Ramos (cell line): ENCODE results near the gene METTL21C.

ENCODE experiments used
- in situ Hi-C: fragments of 300-500 bp; cut with MboI; formaldehyde crosslinking; loops from one replicate; pipeline ENCODE4 v1.14.3; 2022; ENCODE audit warnings: low sequenced_read_pairs; ENCODE audit not compliant: unreplicated experiment

Gene METTL21C

GRCh38 chr13:102698649-102698980 is 3.8 kb upstream of the METTL21C start:
- in situ Hi-C loops = no loop called here

- in situ Hi-C loops = no loop called here
These were observed 3.2 kb upstream of the METTL21C start for GRCh38 chr13:102697929-102698648.

GRCh38 chr13:102697264-102697663 is 2.4 kb upstream of the METTL21C start:
- in situ Hi-C loops = no loop called here

- in situ Hi-C loops = no loop called here
These were observed 1.6 kb upstream of the METTL21C start for GRCh38 chr13:102696465-102696864.

- in situ Hi-C loops = no loop called here
These were observed 1.1 kb downstream of the METTL21C start for GRCh38 chr13:102693776-102694175.

- in situ Hi-C loops = no loop called here
These were observed 1.6 kb downstream of the METTL21C start for GRCh38 chr13:102693250-102693649.

DNA sequence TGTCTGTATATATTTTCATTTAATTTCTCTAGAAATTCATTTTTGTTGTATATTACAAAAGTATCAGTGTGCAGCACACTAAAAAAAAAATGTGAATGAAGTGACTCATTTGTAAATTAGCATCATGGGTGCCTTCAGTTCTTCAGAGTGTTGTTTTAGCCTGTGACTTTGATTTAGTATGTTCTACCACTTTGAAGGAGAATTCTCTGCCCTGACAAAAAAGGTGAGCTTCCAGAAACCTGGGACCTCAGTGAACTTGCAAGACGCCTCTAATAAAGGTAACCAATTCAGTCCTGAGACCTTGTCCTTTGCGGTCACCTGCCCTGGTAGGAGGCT is 2.4 kb downstream of the METTL21C start:
- in situ Hi-C loops = no loop called here

- in situ Hi-C loops = no loop called here
These were observed 4.0 kb downstream of the METTL21C start for GRCh38 chr13:102690883-102691282.

DNA sequence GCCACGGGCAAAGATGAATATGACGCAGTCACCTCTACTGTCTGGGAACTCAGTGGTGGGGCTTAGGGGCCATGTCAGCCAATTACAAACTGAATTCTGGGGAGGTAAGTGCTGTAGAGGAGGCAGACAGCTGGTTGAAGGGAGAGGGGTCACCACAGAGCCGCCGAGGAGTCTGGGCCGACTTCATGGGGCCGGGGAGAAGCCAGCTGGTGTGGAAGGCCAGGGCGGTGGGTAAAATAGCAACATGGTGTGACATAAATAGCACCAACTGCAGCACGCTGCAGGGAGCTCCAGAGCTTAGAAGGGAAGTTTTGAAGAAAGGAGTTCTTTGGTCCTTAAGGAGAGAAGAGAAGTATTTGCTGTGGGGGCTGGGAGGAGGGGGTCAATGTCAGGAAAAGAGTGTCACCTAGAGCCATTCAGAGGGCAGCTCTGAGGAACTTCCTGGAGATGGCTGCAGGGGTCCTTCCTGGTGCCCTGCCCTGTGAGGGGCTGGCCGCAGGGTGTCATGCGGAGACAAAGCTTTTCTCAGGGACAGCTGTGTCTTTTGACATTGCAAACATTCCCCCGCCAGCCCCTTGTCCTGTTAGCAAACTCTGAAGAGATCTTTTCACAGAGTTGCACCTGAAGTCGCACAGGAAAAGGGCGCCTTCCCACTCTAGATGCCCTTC is 6.4 kb downstream of the METTL21C start:
- in situ Hi-C loops = no loop called here

DNA sequence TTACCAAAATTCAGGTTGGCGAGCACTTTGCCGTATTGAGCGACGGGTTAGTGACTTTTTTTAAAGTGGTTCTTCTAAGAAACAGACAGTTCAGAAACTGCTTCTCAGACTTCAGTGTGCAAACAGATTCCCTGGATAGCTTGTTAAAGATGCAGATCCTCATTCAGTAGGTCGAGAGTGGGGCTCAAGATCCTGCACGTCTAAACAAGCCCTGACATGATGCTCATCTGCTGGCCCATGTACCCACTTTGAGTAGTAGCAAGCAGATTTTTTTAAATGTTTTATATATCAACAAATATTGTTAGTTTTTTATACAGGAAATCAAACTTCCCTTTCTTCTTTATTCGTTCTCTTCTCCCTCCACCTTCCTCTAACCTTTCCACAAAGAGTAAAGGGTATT is 7.3 kb downstream of the METTL21C start:
- in situ Hi-C loops = no loop called here

- in situ Hi-C loops = no loop called here
These were observed 8.8 kb downstream of the METTL21C start for GRCh38 chr13:102686024-102686423.

GRCh38 chr13:102683637-102684036 is 11.2 kb downstream of the METTL21C start:
- in situ Hi-C loops = no loop called here

GRCh38 chr13:102682727-102683126 is 12.1 kb downstream of the METTL21C start:
- in situ Hi-C loops = no loop called here

- in situ Hi-C loops = no loop called here
These were observed 12.6 kb downstream of the METTL21C start for GRCh38 chr13:102682211-102682610.

DNA sequence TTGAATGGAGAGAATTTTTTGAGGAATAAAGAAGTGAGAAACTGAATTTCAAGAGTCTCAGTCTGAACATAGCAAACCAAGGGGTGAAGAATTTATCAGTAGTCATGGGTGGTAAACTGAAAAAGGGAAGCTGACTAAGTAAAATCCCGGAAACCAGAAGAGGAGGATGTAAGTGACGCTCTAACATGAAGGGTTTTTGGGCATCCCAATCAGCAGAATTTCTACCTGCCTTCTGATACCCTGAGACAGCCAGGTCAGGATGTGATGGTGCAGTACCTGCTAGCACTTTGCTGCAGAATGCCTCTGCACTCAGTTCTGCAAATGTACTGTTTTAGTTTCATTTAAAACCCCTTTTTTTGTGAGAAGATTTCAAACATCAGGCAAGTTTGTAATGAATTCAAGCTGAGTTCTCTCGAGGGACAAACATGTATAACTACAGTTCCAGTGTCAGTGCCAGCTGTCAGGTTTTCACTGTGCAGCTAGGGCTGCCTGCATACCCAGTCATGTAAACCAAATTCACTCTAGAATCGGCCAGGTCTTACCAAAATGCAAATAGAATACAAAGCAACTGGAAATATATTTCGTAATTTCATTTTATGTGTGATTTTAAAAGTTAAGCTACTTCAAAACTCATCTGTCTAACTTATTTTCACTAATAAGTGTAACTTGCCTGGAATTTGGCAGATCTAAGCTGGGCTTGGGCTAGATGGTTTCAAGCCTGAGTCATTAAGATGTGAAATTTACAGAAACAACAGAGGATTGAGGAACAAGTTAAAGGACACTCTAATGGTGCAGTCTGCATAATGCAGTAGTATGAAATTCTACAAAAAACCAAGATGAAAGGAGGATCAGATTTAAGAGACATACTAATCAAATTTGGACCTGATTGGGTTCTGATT is 13.8 kb downstream of the METTL21C start:
- in situ Hi-C loops = no loop called here

GRCh38 chr13:102680133-102680717 is 14.6 kb downstream of the METTL21C start:
- in situ Hi-C loops = no loop called here

DNA sequence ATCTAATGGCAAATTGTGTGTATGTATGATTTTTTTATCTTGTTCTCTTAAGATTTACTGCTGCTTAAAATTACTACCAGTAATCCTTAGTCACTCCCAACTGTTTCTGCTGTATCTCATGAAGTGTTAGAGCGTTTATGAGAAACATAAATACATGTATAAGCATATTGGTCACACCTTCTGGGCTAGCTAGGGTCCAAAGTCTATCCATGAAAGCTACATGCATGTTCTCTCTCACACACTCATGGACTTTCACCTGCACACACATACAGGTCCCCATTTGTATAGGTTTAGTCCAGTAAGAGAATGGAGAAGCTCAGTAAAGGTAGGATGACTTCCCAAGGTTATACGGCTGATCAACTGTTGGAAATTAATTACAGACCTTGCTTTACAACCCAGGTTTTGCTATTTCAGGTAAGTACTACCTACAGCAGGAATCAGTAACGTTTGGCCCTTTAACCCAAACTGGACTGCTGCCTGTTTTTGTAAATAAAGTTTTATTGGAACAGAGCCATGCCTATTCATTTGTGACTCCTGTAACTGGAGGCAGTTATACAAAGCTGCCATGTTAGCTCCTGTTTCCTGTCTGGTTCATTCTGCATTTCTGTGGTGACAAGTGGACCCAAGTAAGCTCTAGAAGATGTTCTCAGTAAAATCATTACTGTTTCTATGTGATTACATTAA is 15.3 kb downstream of the METTL21C start:
- in situ Hi-C loops = no loop called here

- in situ Hi-C loops = no loop called here
These were observed 16.3 kb downstream of the METTL21C start for GRCh38 chr13:102678339-102679107.

DNA sequence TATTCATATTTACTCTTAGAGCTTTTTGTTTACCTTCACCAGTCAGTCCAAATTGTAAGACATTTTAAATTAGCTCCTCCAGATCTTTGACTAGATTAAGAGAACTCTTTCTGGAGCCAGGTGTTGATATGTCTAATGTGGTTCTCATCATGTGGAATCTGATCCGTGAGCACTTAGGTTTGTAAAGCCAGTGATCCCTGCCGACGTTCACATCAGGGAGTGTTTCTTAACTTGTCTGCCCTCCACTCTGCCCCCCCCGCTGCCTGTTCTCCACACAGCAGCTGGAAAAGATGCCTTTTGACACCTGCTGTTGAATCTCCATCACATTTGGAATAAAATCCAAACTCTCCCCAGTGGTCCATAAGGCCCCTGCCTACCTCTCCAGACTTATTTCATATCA is 17.7 kb downstream of the METTL21C start:
- in situ Hi-C loops = no loop called here

GRCh38 chr13:102675115-102675514 is 19.7 kb downstream of the METTL21C start:
- in situ Hi-C loops = no loop called here
